Measurements from ENCODE around the gene AMFR.

- TF ChIP-seq POLR2AphosphoS5 (IDR thresholded peaks at IDR 0.05; ENCODE audit: low read depth, low read length) (no peak), TAF1 (IDR thresholded peaks at IDR 0.05; ENCODE audit: borderline replicate concordance, insufficient read depth, low read length) (no peak), SIN3A (IDR thresholded peaks at IDR 0.05; ENCODE audit: borderline replicate concordance, insufficient read depth, low read length) (no peak), REST (IDR thresholded peaks at IDR 0.05; ENCODE audit: insufficient read depth in 1 of 2, low read depth in 2 of 2, low read length in 2 of 2) (no peak)
These were observed 68.0 kb downstream of the AMFR start for GRCh38 chr16:56357241-56357764.
